OCI-LY3 (cell line): ENCODE measurements around the gene EBPL.

ENCODE experiments used
- CTCF ChIP-seq: fragments of 200-600, 300-600 bp; sonication (generic); IDR thresholded peaks from 2 replicates; pipeline ENCODE4 v1.5.1; 2014; ENCODE audit warnings: antibody characterized with exemption, low read length, low read depth
- EZH2phosphoT487 ChIP-seq: fragments of 200-600 bp; shearing (Covaris generic); IDR thresholded peaks from 2 replicates; pipeline ENCODE4 v1.6.1; 2018; ENCODE audit warnings: antibody characterized with exemption, mixed run types, low read depth

- no peak for TF ChIP-seq CTCF
- TF ChIP-seq EZH2phosphoT487 = no peak
These were observed 7.8 kb downstream of the EBPL start for GRCh38 chr13:49683489-49683888.
